Right cardiac atrium (tissue), 5 donors: Measurements from ENCODE around the gene ACD. TPM values are rescaled to one million over a fixed set of nuclear protein-coding genes. Genes with fewer than 3 reads are reported as not detected.

Experiments used
- ATAC-seq, 2 donors: fragments of 200-7000 bp; cut with Tn5 transposase; one replicate each; pipeline versions ENCODE4 v1.8.0 to v1.9.1; 2020; ENCODE audit warnings: moderate library complexity in 2 of 2, mild to moderate bottlenecking in 1 of 2
- DNase-seq, 3 donors: peaks; one replicate each; pipeline ENCODE4 v3.0.0-alpha.2; 2020
- H3K27ac ChIP-seq: one replicate; pipeline ENCODE4 v1.5.1; 2013; ENCODE audit warnings: mild to moderate bottlenecking, low read length, control low read depth, moderate library complexity
- H3K27me3 ChIP-seq: one replicate; pipeline ENCODE4 v1.6.1; 2013; ENCODE audit not compliant: control insufficient read depth, insufficient read depth
- H3K4me1 ChIP-seq: one replicate; pipeline ENCODE4 v1.6.1; 2013; ENCODE audit warnings: low read length; ENCODE audit not compliant: control insufficient read depth, insufficient read depth
- H3K4me3 ChIP-seq: one replicate; pipeline ENCODE4 v1.5.1; 2013; ENCODE audit warnings: low read length, control low read depth
- H3K9me3 ChIP-seq: one replicate; pipeline ENCODE4 v1.6.1; 2013; ENCODE audit warnings: low read length; ENCODE audit not compliant: control insufficient read depth
- WGBS: extraction: QIAGEN DNeasy Blood & Tissue Kit; methylation state at CpG from one replicate; pipeline ENCODE4 v1.1.7; 2013; 5-methylcytosine and 5-hydroxymethylcytosine counted together
- intact Hi-C, 4 donors: fragments of 100-400 bp; cut with DNase I; formaldehyde crosslinking; loops; one replicate each; pipeline versions ENCODE4 v1.11.0 to v1.14.0; 2022 to 2023
- polyA plus RNA-seq: library from polyadenylated mRNA; stranded (reverse); fragments of 200-250 nt; gene quantifications from one replicate; pipeline ENCODE4 v1.2.3, GENCODE V29; 2013
- total RNA-seq, 4 donors: library from RNA; stranded (reverse); fragmentation: NEBNext Ultra II Directional; extraction: Animal tissue kit (Norgen Biotek cat#: 25700); gene quantifications; one replicate each; pipeline ENCODE4 v1.2.1, GENCODE V29; 2021
- donor health status: healthy with polysubstance abuse.
- donor health status: DM: no; HTN: yes; CAD: no.
- donor health status: DM: no; HTN: no; CAD: no.
- donor health status: DM: no; HTN: yes; CAD: no; lungs with severe emphysema.
- donor health status: DM: yes; HTN: yes; CAD: no.

Gene ACD
- total and polyA plus RNA-seq, 5 donors = 7.9 to 10.9 (median 9.9) TPM

DNA sequence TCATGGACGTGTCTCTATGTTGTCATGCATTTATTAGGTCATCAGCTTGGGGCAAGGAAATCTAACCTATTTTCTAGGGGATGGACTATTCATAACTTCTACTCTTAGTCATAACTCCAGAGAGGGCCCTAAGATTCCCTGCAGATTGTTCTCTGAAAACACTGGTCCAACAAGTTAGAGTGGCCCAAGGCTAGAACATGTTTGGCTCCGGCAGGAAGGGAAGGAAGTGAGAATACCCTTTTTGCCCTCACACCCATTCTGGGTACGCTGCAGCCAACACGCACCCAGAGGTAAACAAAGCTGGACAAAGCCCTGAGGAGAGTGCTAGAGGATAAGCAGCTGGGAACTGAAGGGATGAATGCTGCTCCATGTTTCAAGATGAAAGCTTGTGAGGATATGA lies 16.5 kb upstream of the ACD start:
- intact Hi-C loops = loop anchor here in 2 of 4 donors (10.0 kb wide), 2 partner anchors 128 to 138 kb away; partner anchors contain the start of genes RANBP10 (in 1 of the 2) and TSNAXIP1 (in 1 of the 2)
- no peak overlapping the region for H3K27ac ChIP-seq

GRCh38 chr16:67675999-67676398 lies 15.9 kb upstream of the ACD start:
- no peak for ATAC-seq
- intact Hi-C loops = loop anchor here in 2 of 4 donors (10.0 kb wide), 2 partner anchors 129 to 139 kb away; partner anchors contain the start of genes RANBP10 (in 1 of the 2) and TSNAXIP1 (in 1 of the 2)

More for the DNA sequence above, 16.5 kb upstream of the ACD start:
- Histone ChIP-seq H3K27me3 (no peaks in the 10 kb centered on the region), H3K4me3 (no peak overlapping the region), H3K9me3 (no peaks in the 10 kb centered on the region), H3K4me1 (peaks cover 5% of the 10 kb centered on the region)
- 71% methylated on average over 4 of the region's 4 CpGs for WGBS
- ATAC-seq (no peak), DNase-seq (no peak)

DNA sequence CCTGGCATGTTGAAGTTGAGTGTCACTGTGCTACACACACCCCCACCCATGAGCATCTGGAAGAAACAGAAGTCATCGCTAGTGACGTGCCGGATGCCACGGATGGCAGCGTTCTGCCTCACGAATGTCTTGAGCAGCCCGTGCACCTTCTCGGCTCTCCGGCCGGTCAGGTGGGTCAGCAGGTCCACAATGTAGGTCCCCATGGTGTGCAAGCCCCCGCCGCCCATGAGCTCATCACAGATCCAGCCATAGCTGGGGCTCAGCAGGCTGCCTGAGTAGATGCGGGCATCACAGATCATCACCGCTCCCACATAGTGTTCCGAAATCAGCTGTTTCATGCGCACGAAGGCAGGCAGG lies 15.5 kb upstream of the ACD start:
- 96% methylated on average over 17 of the region's 17 CpGs for WGBS

More at GRCh38 chr16:67675999-67676398, 15.9 kb upstream of the ACD start:
- Histone ChIP-seq H3K4me3 (no peak overlapping the region), H3K27me3 (no peaks in the 10 kb centered on the region), H3K9me3 (no peaks in the 10 kb centered on the region), H3K27ac (no peak overlapping the region), H3K4me1 (peaks cover 5% of the 10 kb centered on the region)
- WGBS = 95% methylated on average over 7 of the region's 7 CpGs
- no peak for DNase-seq

DNA sequence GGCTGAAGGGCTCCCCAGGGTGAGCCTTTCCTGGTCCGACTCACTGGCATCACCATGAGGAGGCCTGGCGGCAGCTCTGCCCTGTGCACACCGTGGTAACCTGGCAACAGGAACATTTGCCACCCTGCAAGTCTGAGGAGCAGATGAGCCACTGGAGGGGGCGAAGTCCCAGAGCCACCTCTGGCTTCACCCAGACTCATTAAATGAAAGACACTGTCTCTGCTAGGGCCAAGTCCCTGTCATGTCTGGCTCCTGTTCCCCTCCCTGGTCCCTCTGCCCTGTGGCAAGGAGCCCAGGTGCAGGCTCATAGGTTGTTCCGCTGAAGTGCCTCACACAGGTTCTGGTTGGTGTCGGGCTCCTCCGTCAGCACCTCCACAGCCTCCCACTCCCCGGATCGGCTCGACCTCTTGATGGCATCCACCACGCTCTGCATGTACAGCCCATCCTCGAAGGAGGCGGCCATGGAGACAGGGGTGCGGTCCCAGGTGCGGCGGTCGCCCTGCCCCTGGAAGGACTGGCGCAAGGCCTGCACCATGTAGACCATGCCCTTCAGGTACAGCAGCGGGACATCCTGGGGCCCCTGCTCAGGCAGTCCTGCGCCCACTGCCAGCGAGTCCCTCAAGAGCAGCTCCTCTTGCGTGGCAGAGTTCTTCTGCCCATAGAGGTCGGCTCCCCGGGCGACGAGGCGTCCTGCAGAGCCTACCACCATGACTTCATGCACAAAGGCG lies 15.0 kb upstream of the ACD start:
- Histone ChIP-seq H3K4me3 (no peak overlapping the region), H3K27ac (no peak overlapping the region), H3K4me1 (peaks cover 5% of the 10 kb centered on the region), H3K9me3 (no peaks in the 10 kb centered on the region), H3K27me3 (no peaks in the 10 kb centered on the region)
- DNase-seq (peak in 2 of 3 donors; percentile 52 to 55), ATAC-seq (no peak)
- 95% methylated on average over 28 of the region's 28 CpGs for WGBS
- intact Hi-C loops = loop anchor here in 2 of 4 donors (10.0 kb wide), 2 partner anchors 130 to 140 kb away; partner anchors contain the start of genes RANBP10 (in 1 of the 2) and TSNAXIP1 (in 1 of the 2)

More for the DNA sequence above, 15.5 kb upstream of the ACD start:
- no peaks in the 10 kb centered on the region for H3K9me3 ChIP-seq
- intact Hi-C loops = loop anchor here in 2 of 4 donors (10.0 kb wide), 2 partner anchors 129 to 139 kb away; partner anchors contain the start of genes RANBP10 (in 1 of the 2) and TSNAXIP1 (in 1 of the 2)
- DNase-seq = peak in 1 of 3 donors; percentile 38
- H3K27me3 ChIP-seq = no peaks in the 10 kb centered on the region
- H3K27ac ChIP-seq = no peak overlapping the region
- H3K4me3 ChIP-seq = no peak overlapping the region
- H3K4me1 ChIP-seq = peaks cover 5% of the 10 kb centered on the region
- ATAC-seq = no peak

DNA sequence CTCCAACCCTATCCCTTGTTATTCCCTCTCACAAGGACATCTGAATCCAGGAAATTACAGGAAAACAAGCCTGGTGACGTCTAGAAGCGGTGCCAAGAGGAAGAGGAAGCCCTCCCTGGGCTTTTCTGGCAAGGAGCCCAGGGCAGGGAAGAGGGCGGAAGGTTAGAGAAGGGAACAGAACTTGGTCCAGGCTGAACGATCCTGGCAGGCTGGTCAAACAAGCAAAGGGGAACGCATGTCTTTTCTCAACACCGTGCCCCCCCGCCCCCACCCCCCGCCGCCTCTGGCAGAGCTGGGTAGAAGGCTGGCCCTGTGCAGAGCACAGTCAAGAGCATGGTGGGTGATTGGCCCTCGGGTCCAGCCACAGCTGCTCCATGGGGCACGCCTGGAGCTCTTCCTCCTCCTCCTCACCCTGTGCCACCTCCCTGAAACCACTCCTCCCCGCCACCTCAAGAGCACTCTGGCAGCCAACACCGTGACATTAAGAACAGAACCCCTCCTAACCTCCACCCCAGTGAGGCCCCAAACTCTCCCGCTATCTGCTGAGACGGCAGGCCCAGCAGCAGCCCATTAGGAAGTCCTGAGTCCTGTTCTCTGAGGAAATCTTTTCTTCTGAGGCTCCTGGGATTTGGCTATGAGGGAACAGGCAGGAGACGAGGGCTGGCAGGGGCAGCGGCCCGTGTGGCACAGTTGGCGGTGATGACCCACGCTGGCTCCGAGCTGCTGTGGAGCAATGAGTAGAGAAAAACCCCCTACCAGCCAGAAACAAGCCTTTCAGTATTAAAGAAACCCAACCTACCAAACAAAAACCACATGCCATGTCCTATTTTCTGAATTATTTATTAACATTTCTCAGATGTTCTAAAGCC lies 13.9 kb upstream of the ACD start:
- ATAC-seq (peak; percentile 67 to 74), DNase-seq (peak; percentile 82 to 89 (median 89))
- WGBS = 42% methylated on average over 21 of the region's 21 CpGs
- H3K4me3 ChIP-seq = no peak overlapping the region
- intact Hi-C loops = loop anchor here in 2 of 4 donors (10.0 kb wide), 2 partner anchors 131 to 141 kb away; partner anchors contain the start of genes RANBP10 (in 1 of the 2) and TSNAXIP1 (in 1 of the 2)
- peak overlapping the region; percentile 77 for H3K27ac ChIP-seq
- H3K9me3 ChIP-seq = no peaks in the 10 kb centered on the region
- peaks cover 5% of the 10 kb centered on the region for H3K4me1 ChIP-seq
- no peaks in the 10 kb centered on the region for H3K27me3 ChIP-seq

DNA sequence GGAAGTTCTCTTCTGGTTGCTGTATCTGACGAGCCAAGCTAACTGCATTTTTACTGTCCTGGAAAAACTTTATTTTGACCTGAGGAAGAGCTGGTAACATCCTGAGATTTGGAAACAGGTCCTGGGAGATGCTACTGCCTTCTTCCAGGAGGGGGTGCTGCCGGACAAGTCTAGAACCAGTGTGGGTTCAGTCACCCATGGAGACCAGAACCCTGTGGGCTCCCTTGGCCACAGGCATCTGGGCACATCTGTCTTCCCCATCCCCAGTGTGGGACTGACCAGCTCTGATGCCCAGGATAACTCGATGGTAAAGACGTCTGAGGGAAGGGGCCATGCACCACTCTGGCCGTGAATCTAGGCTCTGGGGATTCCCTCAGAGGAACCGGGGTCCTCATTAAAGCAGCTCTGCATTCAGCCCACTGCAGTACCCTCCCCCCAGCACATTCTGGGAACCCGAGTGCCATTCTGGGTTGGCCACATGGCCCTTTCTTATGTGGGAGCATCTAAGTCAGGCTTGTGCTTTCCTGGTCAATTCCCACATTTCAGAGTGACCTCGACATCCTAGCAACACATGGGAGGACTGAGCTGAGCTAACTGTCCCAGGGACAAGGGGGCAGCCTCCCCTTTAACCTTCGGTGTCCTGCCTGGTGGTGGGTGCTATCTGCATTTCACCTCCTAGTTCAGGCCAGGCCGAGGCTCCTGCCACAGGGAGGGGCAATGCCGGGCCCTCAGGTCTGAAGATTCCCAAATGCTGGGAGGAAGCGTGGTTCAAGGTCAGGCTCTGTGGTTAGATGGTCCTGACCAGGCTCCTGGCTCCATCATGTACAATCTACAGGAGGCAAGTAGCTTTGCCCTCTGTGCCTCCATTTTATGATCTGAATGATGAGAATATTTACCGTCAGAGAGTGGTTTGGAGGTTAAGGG lies 12.9 kb upstream of the ACD start:
- peak; percentile 44 to 69 for ATAC-seq
- intact Hi-C loops = loop anchor here in 2 of 4 donors (10.0 kb wide), 2 partner anchors 132 to 142 kb away; partner anchors contain the start of genes RANBP10 (in 1 of the 2) and TSNAXIP1 (in 1 of the 2)
- Histone ChIP-seq H3K27me3 (no peaks in the 10 kb centered on the region), H3K4me1 (peaks cover 5% of the 10 kb centered on the region), H3K9me3 (no peaks in the 10 kb centered on the region), H3K27ac (peak overlapping the region; percentile 71), H3K4me3 (no peak overlapping the region)
- 47% methylated on average over 13 of the region's 13 CpGs for WGBS
- peak; percentile 74 to 87 (median 84) for DNase-seq

DNA sequence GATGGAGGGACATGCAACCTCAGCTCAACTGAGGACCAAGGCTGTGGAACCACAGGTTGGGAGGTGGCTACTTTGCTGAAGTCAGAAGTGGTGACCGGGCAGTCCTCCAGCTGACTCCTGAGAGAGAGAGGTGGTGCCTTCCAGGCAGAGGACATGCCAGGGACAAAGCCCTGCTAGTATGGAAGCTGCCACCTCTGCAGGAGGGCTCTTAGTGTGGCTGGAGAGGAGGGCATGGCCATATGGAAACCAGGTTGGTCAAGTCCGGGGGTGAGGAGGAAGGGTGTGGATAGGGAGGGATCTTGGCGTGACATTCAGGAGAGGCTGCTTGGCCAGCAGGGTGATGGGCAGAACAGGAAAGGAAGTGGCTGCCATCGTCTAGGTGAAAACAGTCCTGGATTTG lies 12.2 kb upstream of the ACD start:
- intact Hi-C loops = loop anchor here in 2 of 4 donors (10.0 kb wide), 2 partner anchors 132 to 142 kb away; partner anchors contain the start of genes RANBP10 (in 1 of the 2) and TSNAXIP1 (in 1 of the 2)
- WGBS = 35% methylated on average over 4 of the region's 4 CpGs
- H3K4me3 ChIP-seq = no peak overlapping the region
- H3K27ac ChIP-seq = no peak overlapping the region
- DNase-seq (no peak), ATAC-seq (no peak)
- H3K27me3 ChIP-seq = no peaks in the 10 kb centered on the region
- no peaks in the 10 kb centered on the region for H3K9me3 ChIP-seq
- peaks cover 8% of the 10 kb centered on the region for H3K4me1 ChIP-seq

DNA sequence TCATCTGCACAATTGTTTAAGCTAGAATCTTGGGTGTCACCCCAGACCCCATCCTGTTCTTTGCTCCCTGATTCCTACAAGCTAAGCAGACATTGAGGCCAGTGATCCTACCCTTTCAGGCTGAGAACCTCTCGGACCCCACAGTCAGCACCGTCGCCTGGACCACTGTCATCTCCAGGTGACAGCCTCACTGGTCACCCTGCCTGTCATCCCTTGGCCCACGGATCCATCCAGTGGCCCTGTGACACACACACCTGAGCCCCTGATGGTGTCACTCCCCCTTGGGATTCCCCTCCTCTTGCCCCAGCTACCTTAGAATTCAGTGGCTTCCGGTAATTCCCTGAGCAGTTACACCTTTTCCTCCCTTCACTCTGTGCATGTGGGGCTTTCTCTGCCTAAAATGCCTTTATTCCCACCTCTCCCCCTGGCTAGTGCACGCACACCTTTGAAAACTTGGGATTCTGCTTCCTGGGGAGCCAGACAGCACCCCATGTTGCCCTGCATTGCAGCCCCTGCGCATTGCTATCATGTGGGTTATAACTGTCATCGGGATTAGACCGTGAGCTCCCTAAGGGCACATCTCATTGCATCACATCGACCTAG lies 9.5 kb upstream of the ACD start:
- peak in 1 of 3 donors; percentile 56 for DNase-seq
- H3K4me1 ChIP-seq = peaks cover 10% of the 10 kb centered on the region

DNA sequence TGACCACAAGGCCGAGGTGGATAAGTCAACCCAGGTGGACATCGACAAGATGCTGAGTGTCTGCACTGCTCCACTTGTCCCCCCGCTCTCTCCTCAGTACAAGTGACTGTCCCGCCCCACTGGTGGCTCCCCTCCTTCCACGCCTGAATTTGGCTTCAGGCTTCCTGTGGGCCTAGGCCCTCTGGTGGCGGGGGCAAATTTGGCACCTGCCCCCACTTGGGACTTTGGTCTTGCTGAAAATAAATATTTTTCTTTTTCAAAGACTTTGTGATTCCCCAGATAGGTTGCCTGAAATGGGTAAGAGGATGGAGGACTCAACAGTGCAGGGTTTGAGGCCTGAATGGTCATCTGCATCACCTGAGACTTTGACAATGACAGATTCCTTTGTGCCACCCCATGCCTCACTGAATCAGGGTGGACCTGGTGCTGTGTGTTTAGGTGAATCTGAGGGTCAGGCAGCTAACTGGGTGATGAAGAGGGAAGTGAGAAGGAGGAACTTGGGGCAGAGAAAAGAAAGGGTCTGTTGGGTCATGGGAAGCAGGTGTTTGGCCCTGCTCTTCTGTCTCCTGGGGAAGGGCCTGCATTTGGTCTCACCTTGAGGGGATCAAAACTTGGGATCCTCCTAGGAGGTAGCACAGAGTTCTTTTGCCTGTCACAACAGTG lies 8.6 kb upstream of the ACD start:
- Histone ChIP-seq H3K4me1 (peaks cover 8% of the 10 kb centered on the region), H3K27me3 (no peaks in the 10 kb centered on the region), H3K4me3 (no peak overlapping the region), H3K27ac (no peak overlapping the region), H3K9me3 (no peaks in the 10 kb centered on the region)
- DNase-seq (peak in 2 of 3 donors; percentile 59 to 64), ATAC-seq (no peak)
- WGBS = 92% methylated on average over 6 of the region's 6 CpGs
- intact Hi-C loops = loop anchor here (5.0 to 10.0 kb wide), 3 partner anchors 104 to 146 kb away; partner anchors contain the start of genes CTCF (in 3 of the 4) and RIPOR1 (in 1 of the 4)

More for the DNA sequence above, 9.5 kb upstream of the ACD start:
- intact Hi-C loops = loop anchor here (5.0 to 10.0 kb wide), 5 partner anchors 105 to 147 kb away; partner anchors contain the start of genes CTCF (in 3 of the 4), RANBP10 (in 1 of the 4), RIPOR1 (in 1 of the 4) and TSNAXIP1 (in 1 of the 4)
- no peak overlapping the region for H3K27ac ChIP-seq
- H3K4me3 ChIP-seq = no peak overlapping the region
- ATAC-seq = no peak
- H3K9me3 ChIP-seq = no peaks in the 10 kb centered on the region
- 90% methylated on average over 10 of the region's 10 CpGs for WGBS
- H3K27me3 ChIP-seq = no peaks in the 10 kb centered on the region
